ENCODE results near the gene EYA3.

The EYA3 gene

DNA sequence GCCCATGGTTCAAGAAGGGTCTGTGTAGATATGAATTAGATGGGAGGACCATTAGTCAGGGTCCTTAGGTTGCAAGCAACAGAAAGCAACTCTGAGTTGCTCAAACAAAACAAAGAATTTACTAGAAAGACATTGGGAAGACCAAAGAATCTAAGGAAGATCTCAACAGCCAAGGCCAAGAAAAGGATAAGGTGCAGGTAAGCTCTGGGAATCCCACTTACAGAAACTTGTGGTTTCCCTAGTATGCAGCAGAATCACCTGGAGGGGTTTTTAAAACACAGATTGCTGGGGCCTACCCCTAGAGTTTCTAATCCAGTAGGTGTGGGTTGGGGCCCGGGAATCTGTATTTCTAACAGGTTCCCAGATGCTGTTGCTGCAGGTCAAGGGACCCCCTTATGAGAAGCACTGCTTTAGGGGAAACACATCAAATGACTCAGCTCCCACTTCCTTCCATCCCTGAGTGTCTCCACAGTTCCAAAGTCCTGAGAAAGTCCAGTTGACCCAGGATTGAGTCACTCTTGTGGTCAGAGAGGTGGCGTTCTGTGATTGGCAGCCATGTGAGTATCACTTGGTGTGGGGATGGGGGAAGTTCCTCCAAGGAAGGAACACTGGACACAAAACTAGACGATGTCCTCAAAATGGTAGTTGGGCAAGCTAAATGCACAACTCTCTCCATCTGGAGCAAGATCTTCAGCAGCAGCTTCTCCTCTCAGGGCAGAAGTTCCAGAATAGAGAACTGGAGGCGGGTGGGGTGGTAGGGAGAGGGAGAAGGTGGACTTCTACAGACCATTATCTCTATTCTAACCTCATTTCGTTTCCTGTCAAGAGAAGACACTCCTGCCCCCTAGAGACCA lies 24.2 kb upstream of the EYA3 start:
- no peak for DNase-seq

DNA sequence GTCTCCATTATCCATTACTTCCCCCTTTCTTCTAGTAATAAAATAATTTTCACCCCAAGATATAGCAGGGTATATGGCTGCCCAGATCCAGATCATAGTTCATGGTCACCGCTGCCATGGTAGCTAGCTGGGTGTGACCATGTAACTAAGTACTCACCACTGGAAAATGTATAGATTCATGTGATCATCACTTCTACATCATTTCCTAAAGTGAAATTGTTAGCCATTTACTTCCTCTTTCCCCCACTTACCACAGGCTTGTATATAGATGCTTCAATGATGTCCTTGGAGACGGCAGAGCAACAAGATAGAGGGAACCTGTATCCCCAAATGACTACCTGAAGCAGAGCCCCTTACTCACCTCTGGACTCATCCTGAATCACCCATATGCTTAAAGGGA lies 22.7 kb upstream of the EYA3 start:
- DNase-seq: no peak

DNA sequence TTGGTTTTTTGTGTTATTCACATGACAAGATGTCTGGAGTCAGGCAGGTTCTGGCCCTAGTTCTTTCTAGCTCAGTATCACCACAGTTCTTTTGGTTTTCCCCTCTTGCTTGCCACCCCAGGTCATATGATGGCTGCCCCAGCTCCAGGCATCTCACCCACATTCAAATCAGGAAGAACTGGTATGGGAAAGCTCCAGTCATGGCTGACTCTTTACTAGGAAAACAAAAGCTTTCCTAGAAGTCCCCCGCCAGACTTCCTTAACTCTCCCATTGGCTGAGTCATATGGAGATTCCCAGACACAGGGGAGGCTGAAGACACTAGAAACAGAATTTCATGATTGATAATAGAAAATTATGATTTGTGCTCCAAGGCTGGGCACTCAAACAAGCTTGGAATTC lies 22.1 kb upstream of the EYA3 start:
- DNase-seq: no peak

DNA sequence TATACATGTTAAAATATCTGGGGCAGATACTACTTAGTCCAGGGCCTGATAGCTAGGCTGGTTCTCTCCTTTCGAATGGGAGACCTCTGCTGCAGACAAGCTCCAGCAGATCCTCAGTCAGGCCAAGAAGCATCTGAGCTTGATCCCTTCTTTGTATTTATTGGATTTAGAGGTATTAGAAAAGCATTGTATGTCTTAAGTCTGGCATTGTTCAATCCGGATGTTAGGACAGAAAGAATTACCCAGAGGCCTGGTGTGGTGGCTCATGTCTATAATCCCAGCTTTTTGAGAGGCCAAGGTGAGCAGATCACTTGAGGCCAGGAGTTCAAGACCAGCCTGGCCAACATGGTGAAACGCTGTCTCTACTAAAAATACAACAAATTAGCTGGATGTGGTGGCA lies 21.2 kb upstream of the EYA3 start:
- no peak for DNase-seq

DNA sequence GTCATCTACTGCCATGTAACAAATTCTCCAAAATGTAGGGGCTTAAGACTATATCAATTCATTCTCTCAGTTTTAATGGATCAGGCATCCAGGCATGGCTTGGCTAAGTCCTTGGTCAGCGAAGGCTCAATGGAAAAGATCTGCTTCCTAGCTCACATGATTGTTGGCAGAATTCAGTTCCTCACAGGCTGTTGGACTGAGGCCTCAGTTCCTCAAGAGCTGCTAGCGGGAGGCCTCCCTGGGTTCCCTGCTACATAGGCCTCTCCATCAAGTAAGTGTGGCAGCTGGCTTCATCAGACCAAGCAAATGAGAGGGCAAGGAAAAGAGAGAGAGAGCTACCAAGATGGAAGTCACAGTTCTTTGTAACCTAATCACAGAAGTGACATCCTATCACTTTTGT lies 19.6 kb upstream of the EYA3 start:
- no peak for DNase-seq

DNA sequence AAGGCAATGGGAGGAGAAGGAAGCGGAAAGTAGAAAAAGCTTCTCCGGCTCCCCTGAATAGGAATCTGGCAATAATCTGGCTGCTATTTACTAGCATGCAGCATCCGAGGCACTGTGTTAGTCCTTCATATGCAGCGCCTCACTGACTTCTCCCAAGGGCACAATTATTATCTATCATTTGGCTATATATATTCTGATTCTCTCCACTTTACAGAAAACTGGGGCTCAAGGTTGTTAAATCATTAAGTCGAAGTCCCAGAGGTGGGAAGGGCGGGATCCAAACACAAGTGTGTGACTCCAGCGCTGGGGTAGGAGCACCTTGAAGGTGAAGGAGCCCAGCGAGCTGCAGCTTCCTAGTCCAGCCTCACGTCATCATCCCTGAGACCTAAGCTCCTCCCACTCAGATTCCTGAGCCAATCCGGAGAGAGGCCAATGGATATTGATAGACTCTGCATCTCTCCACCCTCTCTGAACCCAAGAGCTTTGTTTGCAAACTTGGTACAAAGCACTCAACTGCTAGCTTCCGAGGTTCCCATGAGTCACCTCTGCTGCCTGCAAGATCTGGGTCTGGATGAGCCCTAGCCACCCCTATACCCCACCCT lies 16.6 kb upstream of the EYA3 start:
- peak; percentile 9 to 31 for DNase-seq

DNA sequence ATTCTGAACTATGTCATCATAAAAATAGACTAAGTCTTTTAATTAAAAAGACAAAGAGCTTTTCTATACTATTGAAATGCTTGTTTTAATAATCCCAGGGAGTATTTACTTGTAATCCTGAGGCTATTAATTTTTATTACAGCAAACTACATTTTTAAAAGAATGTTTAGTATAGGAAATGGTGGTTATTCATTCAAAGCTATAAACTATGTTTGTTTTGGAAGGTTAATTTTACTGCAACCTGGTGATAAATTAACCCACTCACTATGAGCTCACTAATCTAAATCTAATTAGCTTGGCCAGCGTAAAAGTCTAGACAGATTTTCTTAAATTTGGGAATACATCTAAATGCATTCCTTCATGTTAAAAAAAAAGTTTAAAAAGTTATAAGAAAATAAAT lies 13.8 kb upstream of the EYA3 start:
- no peak for DNase-seq

DNA sequence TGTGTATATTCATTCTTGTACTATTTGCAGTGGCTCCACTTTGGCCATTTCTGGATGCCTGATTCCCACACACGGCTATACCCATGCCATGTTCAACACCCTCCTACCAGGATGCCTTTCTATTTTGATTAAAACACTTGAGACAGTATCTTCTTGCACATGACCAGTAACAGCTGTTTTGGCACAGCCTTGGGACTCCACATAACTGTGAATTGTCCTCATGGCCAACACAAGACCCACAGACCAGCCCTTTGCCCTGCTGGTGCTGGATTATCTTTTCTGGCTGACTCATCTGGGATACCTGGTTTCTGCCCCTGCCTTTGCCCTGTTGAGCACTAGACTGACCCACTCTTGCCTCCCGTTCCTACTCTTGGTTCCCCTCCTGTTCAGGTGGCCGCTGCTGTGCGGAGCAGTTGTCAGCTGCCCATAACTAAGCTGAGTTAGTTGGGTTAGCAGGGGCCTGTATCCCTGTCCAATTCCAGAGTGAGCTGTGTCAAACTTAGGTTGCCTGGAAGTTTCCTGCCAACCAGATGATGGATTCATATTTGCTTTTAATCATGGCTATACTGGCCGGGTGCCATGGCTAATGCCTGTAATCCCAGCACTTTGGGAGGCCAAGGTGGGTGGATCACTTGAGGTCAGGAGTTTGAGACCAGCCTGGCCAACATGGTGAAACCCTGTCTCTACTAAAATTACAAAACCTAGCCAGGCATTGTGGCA lies 10.8 kb upstream of the EYA3 start:
- no peak for DNase-seq

DNA sequence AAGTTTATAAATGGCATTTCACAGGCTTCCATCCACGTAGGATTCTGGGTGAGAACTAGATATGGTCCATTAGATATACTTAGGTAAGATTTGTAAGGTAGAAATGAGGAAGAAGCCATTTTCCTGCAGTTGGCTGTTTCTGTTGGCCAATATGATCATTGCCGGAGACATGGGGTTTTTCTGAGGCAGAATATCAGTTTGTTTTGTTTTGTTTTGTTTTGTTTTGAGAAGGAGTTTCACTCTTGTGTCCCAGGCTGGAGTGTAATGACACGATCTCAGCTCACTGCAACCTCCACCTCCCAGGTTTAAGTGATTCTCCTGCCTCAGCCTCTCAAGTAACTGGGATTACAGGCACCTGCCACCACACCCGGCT lies 8.7 kb upstream of the EYA3 start:
- DNase-seq: no peak

DNA sequence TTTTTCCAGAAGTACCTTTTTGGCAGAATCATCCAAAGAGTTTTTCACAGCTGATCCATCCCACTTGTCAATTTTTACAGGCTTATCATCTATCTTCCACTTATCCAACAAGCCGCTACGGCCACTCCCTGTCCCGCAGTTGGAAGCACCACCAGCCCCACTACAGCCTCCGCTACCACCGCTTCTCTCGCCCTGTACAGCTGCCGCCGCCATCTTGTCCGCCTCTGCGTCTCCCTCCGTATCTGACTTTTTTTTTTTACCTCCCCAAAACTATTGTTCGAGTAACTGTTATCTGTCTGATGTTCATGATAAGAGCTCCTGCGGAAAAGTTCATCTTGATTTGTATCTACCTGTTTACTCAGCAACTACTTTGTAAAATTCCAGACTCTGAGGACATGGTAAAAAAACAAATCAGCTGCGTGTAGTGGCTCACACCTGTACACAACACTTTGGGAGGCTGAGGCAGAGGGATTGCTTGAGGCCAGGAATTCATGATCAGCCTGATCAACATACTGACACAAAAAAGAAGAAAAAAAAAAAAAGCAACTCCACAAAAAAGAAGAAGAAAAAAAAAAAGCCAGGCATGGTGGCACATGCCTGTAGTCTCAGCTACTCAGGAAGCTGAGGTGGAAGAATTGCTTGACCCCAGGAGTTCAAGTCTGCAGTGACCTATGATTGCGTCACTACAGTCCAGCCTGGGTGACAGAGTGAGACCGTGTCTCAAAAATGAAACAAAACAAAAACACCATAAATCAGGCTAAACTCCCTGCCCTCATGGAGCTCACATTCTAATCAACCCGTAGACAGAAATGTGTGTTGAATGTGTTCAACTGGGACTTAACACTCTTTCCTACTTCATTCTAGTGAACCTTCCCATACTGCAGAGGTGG lies 8.0 kb upstream of the EYA3 start:
- no peak for DNase-seq

DNA sequence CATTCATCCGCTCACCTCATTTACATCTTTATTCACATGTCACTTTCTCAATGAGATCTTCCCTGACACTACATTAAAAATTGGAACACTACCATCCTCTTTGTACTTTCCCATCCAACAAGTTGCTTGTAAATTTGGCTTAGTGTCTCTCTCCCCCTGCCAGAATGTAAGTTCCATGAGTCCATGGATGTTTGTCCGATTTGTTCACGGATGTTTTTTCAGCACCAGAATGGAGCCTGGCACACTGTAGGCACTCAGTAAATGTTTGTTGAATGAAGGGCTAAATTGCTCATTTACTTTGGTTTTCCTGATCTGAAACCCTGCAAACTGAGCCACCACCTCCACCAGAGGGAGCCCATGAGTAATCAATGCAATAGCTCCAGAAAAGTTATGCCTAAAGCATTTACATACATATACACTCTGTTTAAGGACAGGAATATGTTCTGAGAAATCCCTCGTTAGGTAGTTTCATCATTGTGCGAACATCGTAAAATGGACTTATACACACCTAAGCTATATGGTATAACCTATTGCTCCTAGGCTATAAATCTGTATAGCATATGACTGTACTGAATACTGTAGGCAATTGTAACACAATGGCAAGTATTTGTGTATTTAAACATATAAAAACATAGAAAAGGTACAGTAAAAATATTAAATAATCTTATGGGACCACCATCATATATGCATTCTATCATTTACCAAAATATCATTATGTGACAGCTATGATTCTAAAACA lies 2.8 kb upstream of the EYA3 start:
- peak; percentile 15 to 32 for DNase-seq

DNA sequence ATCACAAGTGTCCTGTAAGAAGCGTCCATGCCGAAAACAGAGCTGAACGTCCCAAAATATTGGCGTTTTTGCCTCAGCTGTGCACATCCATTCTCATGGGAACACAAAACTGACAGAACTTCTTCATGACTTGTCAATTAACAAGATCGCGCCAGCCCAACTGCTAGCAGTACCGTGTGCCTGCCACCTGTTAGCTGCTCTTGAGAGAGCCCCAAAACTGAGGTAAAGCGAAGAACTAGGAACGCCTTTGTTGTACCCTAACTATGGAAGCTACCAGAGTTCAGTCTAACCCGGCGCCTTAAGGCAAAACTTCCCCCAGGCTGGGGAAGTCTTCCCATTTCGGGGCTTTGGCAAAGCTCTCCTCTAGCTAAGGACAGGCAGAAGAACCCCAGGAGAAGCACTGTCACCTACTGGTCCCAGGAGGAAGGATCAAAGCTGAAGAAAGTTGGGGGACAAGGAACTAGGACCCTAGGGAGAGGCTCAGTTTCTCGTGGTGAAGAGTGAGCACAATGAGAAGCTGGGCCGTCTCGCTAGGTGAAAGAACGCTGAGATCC lies 719 bp downstream of the EYA3 start:
- DNase-seq: no peak

DNA sequence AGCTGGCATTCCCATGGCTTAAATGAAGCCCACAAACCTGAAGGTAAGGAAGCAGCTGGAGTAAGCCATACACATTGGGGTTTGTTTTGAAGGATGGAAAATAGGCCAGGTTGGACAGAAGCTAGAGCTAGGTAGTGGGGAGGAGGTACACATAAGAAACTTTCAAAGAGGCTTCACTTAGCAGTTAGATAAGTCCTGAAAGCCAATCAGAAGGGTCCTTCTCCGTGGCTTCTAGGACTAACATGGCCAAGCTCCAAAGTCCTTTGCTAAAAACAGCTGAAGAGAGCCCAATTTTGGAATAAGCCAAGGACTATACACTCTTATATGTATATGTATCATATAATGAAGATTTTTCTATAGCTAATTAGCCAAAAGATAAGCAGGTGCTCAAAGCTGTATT lies 1.8 kb downstream of the EYA3 start:
- no peak for DNase-seq

DNA sequence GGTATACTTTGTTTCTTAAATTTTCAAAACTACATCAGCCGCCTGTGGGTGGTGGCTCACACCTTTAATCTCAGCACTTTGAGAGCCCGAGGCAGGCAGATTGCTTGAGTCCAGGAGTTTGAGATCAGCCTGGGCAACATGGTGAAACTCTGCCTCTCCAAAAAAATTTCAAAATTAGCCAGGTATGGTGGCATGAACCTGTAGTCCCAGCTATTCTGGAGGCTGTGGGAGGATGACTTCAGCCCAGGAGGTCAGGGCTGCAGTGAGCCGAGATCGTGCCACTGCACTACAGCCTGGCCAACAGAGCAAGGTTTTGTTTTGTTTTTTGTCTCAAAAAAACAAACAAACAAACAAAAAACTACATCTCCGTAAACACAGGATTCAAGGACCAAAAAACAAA lies 3.3 kb downstream of the EYA3 start:
- no peak for DNase-seq

DNA sequence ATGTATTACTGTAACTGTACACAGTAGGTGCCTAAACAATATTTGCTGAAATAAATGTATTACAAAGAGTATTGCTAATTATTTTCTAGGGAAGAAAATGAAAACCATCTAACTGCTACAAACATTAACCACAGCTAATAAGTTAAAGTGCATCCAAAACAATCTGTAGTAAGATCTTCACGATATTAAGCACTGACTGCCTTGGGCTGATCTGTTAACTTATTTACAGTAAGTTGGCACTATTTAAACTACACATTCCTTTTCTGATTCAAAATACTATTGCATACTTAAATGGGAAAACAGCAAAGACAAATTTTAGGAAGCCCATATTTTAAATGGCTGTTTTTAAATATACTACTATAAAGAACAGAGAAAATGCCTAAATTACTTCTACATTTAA lies 4.5 kb downstream of the EYA3 start:
- DNase-seq: no peak

DNA sequence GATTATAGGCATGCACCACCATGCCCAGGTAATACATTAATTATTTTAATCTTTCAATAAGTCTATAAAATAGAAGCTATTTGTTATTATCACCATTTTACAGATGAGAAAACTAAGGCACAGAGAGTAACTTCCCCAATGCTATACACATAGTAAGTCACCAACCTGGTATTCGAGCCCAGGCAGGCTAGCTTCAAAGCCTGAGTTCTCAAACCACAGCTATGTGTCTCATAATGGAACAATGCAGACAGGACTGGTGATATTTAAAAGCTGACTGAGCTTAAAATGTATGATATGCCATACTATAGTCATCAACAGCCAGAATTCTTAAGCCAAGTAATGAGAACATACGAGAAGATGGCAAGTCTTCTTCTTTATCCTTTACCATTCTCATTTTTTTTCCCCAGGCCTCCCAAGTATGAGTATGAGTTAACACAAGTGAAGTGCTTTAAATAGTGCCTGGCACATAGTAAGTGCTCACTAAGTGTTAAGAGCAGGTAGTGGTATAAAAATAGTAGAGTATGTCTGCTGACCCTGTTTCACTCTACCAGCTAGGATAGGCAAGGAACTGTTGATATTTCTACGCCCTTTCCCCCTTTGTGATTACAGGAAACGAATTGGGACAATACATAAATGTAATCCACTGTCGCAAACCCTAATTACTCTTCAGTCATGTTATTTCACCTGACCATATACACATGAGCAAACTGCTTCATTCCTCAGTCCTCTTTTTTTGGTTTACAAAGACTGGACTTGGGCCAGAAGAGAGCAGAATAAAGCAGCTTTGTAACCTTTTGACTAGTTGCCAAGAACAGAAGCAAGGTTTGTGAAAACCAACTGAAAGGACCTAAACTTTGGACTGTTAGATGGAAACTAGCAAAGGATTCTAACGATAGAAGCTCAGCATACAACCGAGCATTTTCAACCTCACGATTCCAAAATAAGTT lies 9.5 kb downstream of the EYA3 start:
- no peak for DNase-seq

DNA sequence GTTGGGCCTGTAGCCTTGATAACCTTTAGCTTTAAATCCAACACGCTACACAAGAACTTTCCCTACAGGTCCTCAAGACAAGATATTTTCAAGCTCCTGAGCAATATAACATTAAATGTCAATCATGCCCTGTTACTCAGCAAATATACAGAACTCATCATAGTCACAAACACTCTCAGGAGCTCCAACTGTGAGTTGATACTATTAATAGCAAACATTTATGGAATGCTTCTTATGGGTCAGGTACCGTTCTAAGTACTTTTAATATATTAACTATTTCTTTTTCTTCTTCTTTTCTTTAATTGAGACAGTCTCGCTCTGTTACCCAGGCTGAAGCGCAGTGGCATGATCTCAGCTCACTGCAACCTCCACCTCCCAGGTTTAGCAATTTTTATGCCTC lies 10.1 kb downstream of the EYA3 start:
- DNase-seq: no peak

DNA sequence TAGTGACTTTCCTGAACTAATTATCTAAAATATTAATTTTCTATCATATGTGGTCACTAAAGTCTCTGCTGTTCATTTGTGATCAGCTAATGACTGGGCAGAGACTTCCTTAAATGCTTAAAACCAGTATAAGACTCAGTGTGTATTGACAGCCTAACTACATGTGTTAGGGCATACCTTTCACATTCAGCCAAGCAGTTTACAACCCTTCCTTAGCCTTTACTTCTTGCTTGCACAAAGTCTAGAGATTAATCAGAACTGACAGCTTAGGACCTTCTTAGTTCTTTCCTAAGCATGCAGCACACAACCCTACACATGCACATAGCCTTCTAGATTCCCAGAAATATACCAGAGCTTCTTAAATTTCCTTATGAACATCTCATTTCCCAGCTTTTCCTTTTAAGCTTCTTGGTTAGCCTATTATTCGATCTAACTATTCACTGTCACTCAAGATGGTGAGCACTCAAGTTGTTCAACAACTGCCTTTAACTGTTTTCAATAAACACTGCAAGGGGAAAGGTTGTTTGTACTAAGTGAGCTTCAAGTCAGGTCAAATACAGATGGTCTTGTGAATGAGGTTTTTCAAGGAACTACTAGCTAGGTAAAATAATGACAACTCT lies 13.4 kb downstream of the EYA3 start:
- no peak for DNase-seq

DNA sequence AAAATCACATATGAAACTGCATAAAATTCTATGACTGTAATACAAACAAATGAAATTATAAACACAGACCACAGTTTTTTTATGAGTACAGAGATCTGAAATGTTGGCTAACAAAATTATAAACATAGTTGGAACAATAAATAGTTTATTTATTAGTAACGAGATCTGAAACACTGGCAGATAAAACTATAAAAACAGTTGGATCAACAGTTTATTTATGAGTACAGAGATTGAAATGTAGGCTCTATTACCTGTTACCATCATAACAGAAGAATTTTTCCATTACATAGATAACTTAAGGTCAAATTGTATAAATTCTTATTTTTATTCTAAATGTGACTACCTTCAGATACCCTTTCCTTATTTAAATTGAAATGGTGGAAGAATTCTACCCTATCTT lies 14.5 kb downstream of the EYA3 start:
- DNase-seq: no peak

DNA sequence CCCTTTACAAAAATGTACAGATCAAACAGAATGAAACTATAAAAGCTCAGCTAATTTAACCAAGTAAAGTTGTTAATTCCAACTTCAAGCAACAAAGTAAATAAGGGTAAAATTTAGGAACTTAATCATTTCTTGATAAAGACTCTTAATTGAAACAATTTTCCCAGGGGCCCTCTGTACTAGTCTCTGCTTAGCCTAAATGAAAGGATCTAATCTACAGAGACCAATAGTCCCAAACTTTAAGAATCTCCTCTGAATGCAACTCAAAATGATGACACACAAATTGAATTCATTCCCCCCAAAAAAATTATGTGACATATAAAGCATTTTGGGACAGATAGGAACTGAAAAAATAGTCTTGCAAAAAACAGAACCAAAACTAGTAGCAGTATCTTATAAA lies 16.6 kb downstream of the EYA3 start:
- DNase-seq: no peak
